Measurements from ENCODE around the gene RBM33. TPM values are rescaled to one million over a fixed set of nuclear protein-coding genes. Genes with fewer than 3 reads are reported as not detected.

RBM33 gene
- total and polyA plus RNA-seq, 2 of the 4 experiments (the other 2 are of a cell fraction): 7.3 to 10.8 TPM

DNA sequence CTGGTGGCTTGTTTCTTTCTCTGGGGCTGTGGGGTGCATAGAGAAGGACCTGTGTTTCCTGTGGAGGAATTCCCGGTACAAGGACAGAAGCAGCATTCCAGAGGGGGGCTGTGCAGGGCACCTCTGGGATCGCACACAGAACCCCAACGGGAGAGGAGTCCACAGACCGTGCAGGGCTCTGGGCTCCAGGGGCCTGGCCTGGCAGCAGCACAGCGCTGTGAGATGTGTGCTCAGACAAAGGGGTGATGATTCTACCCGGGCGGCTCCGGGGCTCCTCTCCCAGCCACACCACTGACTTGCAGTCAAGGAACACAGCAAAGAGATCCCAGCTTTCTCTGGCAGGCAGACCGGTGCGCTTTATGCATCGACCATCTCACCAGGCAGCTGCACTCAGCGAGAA is 174.7 kb downstream of the RBM33 start:
- ChIA-PET CTCF (no interaction called here), POLR2A (ENCODE audit: unreplicated experiment) (no interaction called here)
- DNase-seq: no peak
- no peak overlapping the region for H2AK5ac ChIP-seq (ENCODE audit: low read depth, low read length)
- intact Hi-C loops (cut with micrococcal nuclease) (no loop called here), in situ Hi-C loops (cut with MboI; ENCODE audit: low sequenced_read_pairs) (loop anchor here (10.0 to 25.0 kb wide), 2 partner anchors 656 to 818 kb away; partner anchors contain the start of gene RNF32), dilution Hi-C loops (cut with HindIII; ENCODE audit: low sequenced_read_pairs, unreplicated experiment) (no loop called here)
- TF ChIP-seq CHD1 (IDR thresholded peaks at IDR 0.05; ENCODE audit: low read depth, low read length): no peak
- TF ChIP-seq POLR2A (IDR thresholded peaks at IDR 0.05; ENCODE audit: low read depth, low read length): no peak
- no peak for TF ChIP-seq MAZ (IDR thresholded peaks at IDR 0.05; ENCODE audit: borderline replicate concordance, low read depth, low read length)
- TF ChIP-seq FOS (IDR thresholded peaks at IDR 0.05; ENCODE audit: low read depth, low read length): no peak
- TF ChIP-seq BHLHE40 (IDR thresholded peaks at IDR 0.05; ENCODE audit: low read depth, low read length): no peak
- TF ChIP-seq RCOR1 (IDR thresholded peaks at IDR 0.05; ENCODE audit: insufficient replicate concordance, low read length): no peak
- TF ChIP-seq RFX5 (IDR thresholded peaks at IDR 0.05; ENCODE audit: low read depth, low read length): no peak
- TF ChIP-seq SMC3 (IDR thresholded peaks at IDR 0.05; ENCODE audit: low read depth, low read length): no peak
- TF ChIP-seq, protein P1, sequence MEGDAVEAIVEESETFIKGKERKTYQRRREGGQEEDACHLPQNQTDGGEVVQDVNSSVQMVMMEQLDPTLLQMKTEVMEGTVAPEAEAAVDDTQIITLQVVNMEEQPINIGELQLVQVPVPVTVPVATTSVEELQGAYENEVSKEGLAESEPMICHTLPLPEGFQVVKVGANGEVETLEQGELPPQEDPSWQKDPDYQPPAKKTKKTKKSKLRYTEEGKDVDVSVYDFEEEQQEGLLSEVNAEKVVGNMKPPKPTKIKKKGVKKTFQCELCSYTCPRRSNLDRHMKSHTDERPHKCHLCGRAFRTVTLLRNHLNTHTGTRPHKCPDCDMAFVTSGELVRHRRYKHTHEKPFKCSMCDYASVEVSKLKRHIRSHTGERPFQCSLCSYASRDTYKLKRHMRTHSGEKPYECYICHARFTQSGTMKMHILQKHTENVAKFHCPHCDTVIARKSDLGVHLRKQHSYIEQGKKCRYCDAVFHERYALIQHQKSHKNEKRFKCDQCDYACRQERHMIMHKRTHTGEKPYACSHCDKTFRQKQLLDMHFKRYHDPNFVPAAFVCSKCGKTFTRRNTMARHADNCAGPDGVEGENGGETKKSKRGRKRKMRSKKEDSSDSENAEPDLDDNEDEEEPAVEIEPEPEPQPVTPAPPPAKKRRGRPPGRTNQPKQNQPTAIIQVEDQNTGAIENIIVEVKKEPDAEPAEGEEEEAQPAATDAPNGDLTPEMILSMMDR (conservative IDR thresholded peaks at IDR 0.05; ENCODE audit: low read depth, low read length): no peak
- no peak overlapping the region for H3K4ac ChIP-seq (ENCODE audit: low read depth, low read length)
- H4K5ac ChIP-seq (ENCODE audit: low read depth, low read length): no peak overlapping the region
- no peak overlapping the region for H3K23ac ChIP-seq (ENCODE audit: low read depth, low read length)
- no peak overlapping the region for H3K18ac ChIP-seq (ENCODE audit: low read depth, low read length)
- BruUV-seq (replicated peaks): no TSS peak
- no peak overlapping the region for H2BK15ac ChIP-seq (ENCODE audit: low read depth, low read length)
- no peaks in the 10 kb centered on the region for H3K9me3 ChIP-seq (ENCODE audit: control insufficient read depth, insufficient read depth, low read length)
- no peaks in the 10 kb centered on the region for H3K4me1 ChIP-seq (ENCODE audit: control insufficient read depth, insufficient read depth, low read length)
- no peak overlapping the region for H3K14ac ChIP-seq (replicated peaks; ENCODE audit: low read depth, low read length)
- no peak for ATAC-seq (ENCODE audit: low read depth)
- H3K9me1 ChIP-seq (ENCODE audit: insufficient read depth, low read length): no peaks in the 10 kb centered on the region
- H2AFZ ChIP-seq (replicated peaks; ENCODE audit: low read length, poor library complexity): no peak overlapping the region
- no peak overlapping the region for H3K27ac ChIP-seq (ENCODE audit: insufficient read depth, low read length)
- no peak overlapping the region for H4K91ac ChIP-seq (ENCODE audit: insufficient read depth, low read depth, low read length)
- H3K27me3 ChIP-seq (ENCODE audit: control insufficient read depth, insufficient read depth, low read length): peaks cover 7% of the 10 kb centered on the region; the same call in 1 of the 2 replicates
- H4K20me1 ChIP-seq (ENCODE audit: insufficient read depth, low read length): no peaks in the 10 kb centered on the region
- no peak overlapping the region for H3K9ac ChIP-seq (ENCODE audit: low read depth, low read length)
- H3K56ac ChIP-seq (ENCODE audit: extremely low read depth, insufficient read depth, low read length): no peak overlapping the region
- H2BK5ac ChIP-seq (ENCODE audit: low read depth, low read length, poor library complexity, severe bottlenecking): no peak overlapping the region
- H2BK20ac ChIP-seq (ENCODE audit: low read depth, low read length): no peak overlapping the region
- no peak overlapping the region for H3K4me2 ChIP-seq (ENCODE audit: low read depth, low read length)
- no peaks in the 10 kb centered on the region for H3K36me3 ChIP-seq (ENCODE audit: control insufficient read depth, insufficient read depth, low read length)
- H3K79me1 ChIP-seq (ENCODE audit: low read depth in 1 of 2, low read length in 2 of 2): no peaks in the 10 kb centered on the region
- no peak overlapping the region for H2BK120ac ChIP-seq (ENCODE audit: low read depth, low read length)
- H2AK9ac ChIP-seq (replicated peaks; ENCODE audit: low read depth, low read length, poor library complexity): no peak overlapping the region
- WGBS, 2 experiments (ENCODE audit: extremely low coverage in 2 of 2, insufficient read length in 1 of 2): 60% methylated on average over 1 of the region's 12 CpGs; no CpG with 5 or more reads in 1 of the 2 experiments
- no peak overlapping the region for H4K8ac ChIP-seq (ENCODE audit: low read depth in 2 of 2, low read length in 2 of 2)
- no peak overlapping the region for H3K4me3 ChIP-seq (ENCODE audit: insufficient read depth, low read depth, low read length)
